ENCODE data around the gene ARHGAP30.
"Not testable (repeated sequence)": the region's sequence is repeated elsewhere in the genome, so short reads cannot be mapped to it uniquely, and the experiment has no call there.

Gene ARHGAP30

GRCh38 chr1:161069731-161070270, at the start of gene ARHGAP30:
Gene ARHGAP30, minus strand, starts transcription at chr1:161069891. Its CDS starts 267 bp downstream, at chr1:161069624.
- Histone ChIP-seq H3K4me3 (ENCODE audit: low read length in 2 of 2) (peak within 1 kb of the TSS; percentile 59 to 75), H3K27me3 (ENCODE audit: control insufficient read depth in 2 of 2, insufficient read depth in 2 of 2, low read length in 2 of 2) (no peaks in the 10 kb centered on the region), H3K4me1 (ENCODE audit: control insufficient read depth in 2 of 2, insufficient read depth in 2 of 2, low read length in 2 of 2) (peaks cover 6 to 8% of the 10 kb centered on the region in 2 donors), H3K9ac (ENCODE audit: low read depth in 1 of 2, low read length in 2 of 2) (peak within 1 kb of the TSS; percentile 33 to 68), H3K27ac (ENCODE audit: low read depth in 2 of 2, low read length in 2 of 2) (peak within 1 kb of the TSS; percentile 64 to 90), H3K9me3 (ENCODE audit: control insufficient read depth in 2 of 2, low read length in 2 of 2) (no peaks in the 10 kb centered on the region), H3K36me3 (ENCODE audit: control insufficient read depth in 2 of 2, insufficient read depth in 2 of 2, low read length in 2 of 2) (peaks cover 0 to under 1% of the 10 kb centered on the region in 2 donors)

- H3K9me3 ChIP-seq (ENCODE audit: control insufficient read depth in 2 of 2, low read length in 2 of 2), result no peaks in the 10 kb centered on the region
- peak within 1 kb of the TSS; percentile 94 to 96 for H3K27ac ChIP-seq (ENCODE audit: low read depth in 2 of 2, low read length in 2 of 2)
- H3K9ac ChIP-seq (ENCODE audit: low read depth in 1 of 2, low read length in 2 of 2), result peak within 1 kb of the TSS; percentile 80 to 94
- H3K4me3 ChIP-seq (ENCODE audit: low read length in 2 of 2), result peak within 1 kb of the TSS; percentile 76 to 98
- H3K36me3 ChIP-seq (ENCODE audit: control insufficient read depth in 2 of 2, insufficient read depth in 2 of 2, low read length in 2 of 2), result peaks cover 28 to 31% of the 10 kb centered on the region in 2 donors
- peaks cover 27 to 28% of the 10 kb centered on the region in 2 donors for H3K4me1 ChIP-seq (ENCODE audit: control insufficient read depth in 2 of 2, insufficient read depth in 2 of 2, low read length in 2 of 2)
- H3K27me3 ChIP-seq (ENCODE audit: control insufficient read depth in 2 of 2, insufficient read depth in 2 of 2, low read length in 2 of 2), result no peaks in the 10 kb centered on the region
Measured at GRCh38 chr1:161117759-161118581, 48.3 kb upstream of the ARHGAP30 start, which contains the start of the genes NIT1 and PFDN2. Gene NIT1, plus strand, starts transcription at chr1:161118105. Its CDS starts 72 bp downstream, at chr1:161118177. Gene PFDN2, minus strand, starts transcription at chr1:161118037. Its CDS starts 11 bp downstream, at chr1:161118026.

- not testable (repeated sequence) for H3K9ac ChIP-seq (ENCODE audit: low read depth in 1 of 2, low read length in 2 of 2); H3K9me3 ChIP-seq (ENCODE audit: control insufficient read depth in 2 of 2, low read length in 2 of 2); H3K27ac ChIP-seq (ENCODE audit: low read depth in 2 of 2, low read length in 2 of 2); H3K27me3 ChIP-seq (ENCODE audit: control insufficient read depth in 2 of 2, insufficient read depth in 2 of 2, low read length in 2 of 2); H3K4me3 ChIP-seq (ENCODE audit: low read length in 2 of 2)
- peaks cover 8 to 11% of the 10 kb centered on the region in 2 donors for H3K36me3 ChIP-seq (ENCODE audit: control insufficient read depth in 2 of 2, insufficient read depth in 2 of 2, low read length in 2 of 2)
- peaks cover 28 to 29% of the 10 kb centered on the region in 2 donors for H3K4me1 ChIP-seq (ENCODE audit: control insufficient read depth in 2 of 2, insufficient read depth in 2 of 2, low read length in 2 of 2)
Measured at GRCh38 chr1:161115961-161116360, 46.3 kb upstream of the ARHGAP30 start.

- Histone ChIP-seq H3K4me3 (ENCODE audit: low read length in 2 of 2) (no peak overlapping the region), H3K9me3 (ENCODE audit: control insufficient read depth in 2 of 2, low read length in 2 of 2) (no peaks in the 10 kb centered on the region), H3K4me1 (ENCODE audit: control insufficient read depth in 2 of 2, insufficient read depth in 2 of 2, low read length in 2 of 2) (peaks cover 28% of the 10 kb centered on the region in 2 donors), H3K27ac (ENCODE audit: low read depth in 2 of 2, low read length in 2 of 2) (no peak overlapping the region), H3K9ac (ENCODE audit: low read depth in 1 of 2, low read length in 2 of 2) (no peak overlapping the region), H3K36me3 (ENCODE audit: control insufficient read depth in 2 of 2, insufficient read depth in 2 of 2, low read length in 2 of 2) (peaks cover 1 to 5% of the 10 kb centered on the region in 2 donors), H3K27me3 (ENCODE audit: control insufficient read depth in 2 of 2, insufficient read depth in 2 of 2, low read length in 2 of 2) (no peaks in the 10 kb centered on the region)
Measured at GRCh38 chr1:161115132-161115711, 45.5 kb upstream of the ARHGAP30 start.

- H3K9ac ChIP-seq (ENCODE audit: low read depth in 1 of 2, low read length in 2 of 2), result no peak overlapping the region
- H3K4me3 ChIP-seq (ENCODE audit: low read length in 2 of 2), result no peak overlapping the region
- H3K4me1 ChIP-seq (ENCODE audit: control insufficient read depth in 2 of 2, insufficient read depth in 2 of 2, low read length in 2 of 2), result peaks cover 21 to 23% of the 10 kb centered on the region in 2 donors
- no peaks in the 10 kb centered on the region for H3K27me3 ChIP-seq (ENCODE audit: control insufficient read depth in 2 of 2, insufficient read depth in 2 of 2, low read length in 2 of 2)
- H3K9me3 ChIP-seq (ENCODE audit: control insufficient read depth in 2 of 2, low read length in 2 of 2), result no peaks in the 10 kb centered on the region
- H3K27ac ChIP-seq (ENCODE audit: low read depth in 2 of 2, low read length in 2 of 2), result no peak overlapping the region
- H3K36me3 ChIP-seq (ENCODE audit: control insufficient read depth in 2 of 2, insufficient read depth in 2 of 2, low read length in 2 of 2), result peaks cover 0 to 3% of the 10 kb centered on the region in 2 donors
Measured at GRCh38 chr1:161114556-161114955, 44.9 kb upstream of the ARHGAP30 start.

GRCh38 chr1:161113915-161114314, 44.2 kb upstream of the ARHGAP30 start:
- peaks cover 0 to 10% of the 10 kb centered on the region in 2 donors for H3K36me3 ChIP-seq (ENCODE audit: control insufficient read depth in 2 of 2, insufficient read depth in 2 of 2, low read length in 2 of 2)
- no peaks in the 10 kb centered on the region for H3K9me3 ChIP-seq (ENCODE audit: control insufficient read depth in 2 of 2, low read length in 2 of 2)
- H3K27ac ChIP-seq (ENCODE audit: low read depth in 2 of 2, low read length in 2 of 2), result no peak overlapping the region
- no peak overlapping the region for H3K9ac ChIP-seq (ENCODE audit: low read depth in 1 of 2, low read length in 2 of 2)
- H3K27me3 ChIP-seq (ENCODE audit: control insufficient read depth in 2 of 2, insufficient read depth in 2 of 2, low read length in 2 of 2), result no peaks in the 10 kb centered on the region
- peaks cover 15 to 16% of the 10 kb centered on the region in 2 donors for H3K4me1 ChIP-seq (ENCODE audit: control insufficient read depth in 2 of 2, insufficient read depth in 2 of 2, low read length in 2 of 2)
- no peak overlapping the region for H3K4me3 ChIP-seq (ENCODE audit: low read length in 2 of 2)

GRCh38 chr1:161111527-161111926, 41.8 kb upstream of the ARHGAP30 start:
- H3K36me3 ChIP-seq (ENCODE audit: control insufficient read depth in 2 of 2, insufficient read depth in 2 of 2, low read length in 2 of 2), result peaks cover 0 to 14% of the 10 kb centered on the region in 2 donors
- H3K9me3 ChIP-seq (ENCODE audit: control insufficient read depth in 2 of 2, low read length in 2 of 2), result no peaks in the 10 kb centered on the region
- no peak overlapping the region for H3K27ac ChIP-seq (ENCODE audit: low read depth in 2 of 2, low read length in 2 of 2)
- H3K9ac ChIP-seq (ENCODE audit: low read depth in 1 of 2, low read length in 2 of 2), result no peak overlapping the region
- H3K4me3 ChIP-seq (ENCODE audit: low read length in 2 of 2), result no peak overlapping the region
- no peaks in the 10 kb centered on the region for H3K27me3 ChIP-seq (ENCODE audit: control insufficient read depth in 2 of 2, insufficient read depth in 2 of 2, low read length in 2 of 2)
- H3K4me1 ChIP-seq (ENCODE audit: control insufficient read depth in 2 of 2, insufficient read depth in 2 of 2, low read length in 2 of 2), result peaks cover 2 to 3% of the 10 kb centered on the region in 2 donors

GRCh38 chr1:161111117-161111516, 41.4 kb upstream of the ARHGAP30 start:
- Histone ChIP-seq H3K27ac (ENCODE audit: low read depth in 2 of 2, low read length in 2 of 2) (no peak overlapping the region), H3K4me3 (ENCODE audit: low read length in 2 of 2) (no peak overlapping the region), H3K4me1 (ENCODE audit: control insufficient read depth in 2 of 2, insufficient read depth in 2 of 2, low read length in 2 of 2) (peaks cover 0 to 2% of the 10 kb centered on the region in 2 donors), H3K9ac (ENCODE audit: low read depth in 1 of 2, low read length in 2 of 2) (no peak overlapping the region), H3K9me3 (ENCODE audit: control insufficient read depth in 2 of 2, low read length in 2 of 2) (no peaks in the 10 kb centered on the region), H3K27me3 (ENCODE audit: control insufficient read depth in 2 of 2, insufficient read depth in 2 of 2, low read length in 2 of 2) (no peaks in the 10 kb centered on the region), H3K36me3 (ENCODE audit: control insufficient read depth in 2 of 2, insufficient read depth in 2 of 2, low read length in 2 of 2) (peaks cover 0 to 14% of the 10 kb centered on the region in 2 donors)

GRCh38 chr1:161106431-161106830, 36.7 kb upstream of the ARHGAP30 start:
- Histone ChIP-seq H3K4me1 (ENCODE audit: control insufficient read depth in 2 of 2, insufficient read depth in 2 of 2, low read length in 2 of 2) (no peaks in the 10 kb centered on the region), H3K27me3 (ENCODE audit: control insufficient read depth in 2 of 2, insufficient read depth in 2 of 2, low read length in 2 of 2) (no peaks in the 10 kb centered on the region), H3K4me3 (ENCODE audit: low read length in 2 of 2) (no peak overlapping the region), H3K27ac (ENCODE audit: low read depth in 2 of 2, low read length in 2 of 2) (no peak overlapping the region), H3K36me3 (ENCODE audit: control insufficient read depth in 2 of 2, insufficient read depth in 2 of 2, low read length in 2 of 2) (peaks cover 3 to 22% of the 10 kb centered on the region in 2 donors), H3K9me3 (ENCODE audit: control insufficient read depth in 2 of 2, low read length in 2 of 2) (no peaks in the 10 kb centered on the region), H3K9ac (ENCODE audit: low read depth in 1 of 2, low read length in 2 of 2) (no peak overlapping the region)

- no peak overlapping the region for H3K4me3 ChIP-seq (ENCODE audit: low read length in 2 of 2)
- peaks cover 13 to 17% of the 10 kb centered on the region in 2 donors for H3K4me1 ChIP-seq (ENCODE audit: control insufficient read depth in 2 of 2, insufficient read depth in 2 of 2, low read length in 2 of 2)
- H3K27ac ChIP-seq (ENCODE audit: low read depth in 2 of 2, low read length in 2 of 2), result no peak overlapping the region
- no peaks in the 10 kb centered on the region for H3K9me3 ChIP-seq (ENCODE audit: control insufficient read depth in 2 of 2, low read length in 2 of 2)
- H3K36me3 ChIP-seq (ENCODE audit: control insufficient read depth in 2 of 2, insufficient read depth in 2 of 2, low read length in 2 of 2), result peaks cover 6 to 17% of the 10 kb centered on the region in 2 donors
- no peak overlapping the region for H3K9ac ChIP-seq (ENCODE audit: low read depth in 1 of 2, low read length in 2 of 2)
- H3K27me3 ChIP-seq (ENCODE audit: control insufficient read depth in 2 of 2, insufficient read depth in 2 of 2, low read length in 2 of 2), result no peaks in the 10 kb centered on the region
Measured at GRCh38 chr1:161100556-161100955, 30.9 kb upstream of the ARHGAP30 start.
